Measurements from ENCODE around the gene ST8SIA1.

DNA sequence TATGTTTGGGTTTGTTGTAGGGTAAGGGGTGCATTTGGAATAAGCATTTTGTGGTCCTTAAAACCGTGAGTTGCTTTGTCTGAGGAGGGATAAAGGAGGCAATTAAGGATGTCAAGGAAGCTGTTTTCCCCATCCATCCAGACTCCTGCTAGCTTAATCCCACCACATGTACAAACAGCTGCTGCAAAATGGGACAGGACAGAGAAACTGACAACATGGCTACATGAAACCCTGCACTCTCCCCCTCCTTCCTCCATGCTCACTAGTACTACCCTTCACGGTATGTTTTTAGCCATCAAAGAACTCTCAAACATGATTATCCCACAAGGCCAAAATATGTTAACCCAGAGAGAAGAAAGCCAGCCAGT lies 20.6 kb downstream of the ST8SIA1 start:
- TF ChIP-seq CTCF (IDR thresholded peaks at IDR 0.05; ENCODE audit: low read depth, low read length, poor library complexity, severe bottlenecking) (no peak), EZH2phosphoT487 (IDR thresholded peaks at IDR 0.05; ENCODE audit: borderline replicate concordance, low read length) (no peak)
